NCI-H1092 treated with DMSO at 0.1 percent for 48 hours (cell line): ENCODE measurements around the gene PRPF39.
"Not testable (repeated sequence)": the region's sequence is repeated elsewhere in the genome, so short reads cannot be mapped to it uniquely, and the experiment has no call there.

Experiments
- DNase-seq: peaks from one replicate; lab custom pipeline; 2025; lab: John Stamatoyannopoulos, UW

The PRPF39 gene, protein sequence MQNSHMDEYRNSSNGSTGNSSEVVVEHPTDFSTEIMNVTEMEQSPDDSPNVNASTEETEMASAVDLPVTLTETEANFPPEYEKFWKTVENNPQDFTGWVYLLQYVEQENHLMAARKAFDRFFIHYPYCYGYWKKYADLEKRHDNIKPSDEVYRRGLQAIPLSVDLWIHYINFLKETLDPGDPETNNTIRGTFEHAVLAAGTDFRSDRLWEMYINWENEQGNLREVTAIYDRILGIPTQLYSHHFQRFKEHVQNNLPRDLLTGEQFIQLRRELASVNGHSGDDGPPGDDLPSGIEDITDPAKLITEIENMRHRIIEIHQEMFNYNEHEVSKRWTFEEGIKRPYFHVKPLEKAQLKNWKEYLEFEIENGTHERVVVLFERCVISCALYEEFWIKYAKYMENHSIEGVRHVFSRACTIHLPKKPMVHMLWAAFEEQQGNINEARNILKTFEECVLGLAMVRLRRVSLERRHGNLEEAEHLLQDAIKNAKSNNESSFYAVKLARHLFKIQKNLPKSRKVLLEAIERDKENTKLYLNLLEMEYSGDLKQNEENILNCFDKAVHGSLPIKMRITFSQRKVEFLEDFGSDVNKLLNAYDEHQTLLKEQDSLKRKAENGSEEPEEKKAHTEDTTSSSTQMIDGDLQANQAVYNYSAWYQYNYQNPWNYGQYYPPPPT

DNA sequence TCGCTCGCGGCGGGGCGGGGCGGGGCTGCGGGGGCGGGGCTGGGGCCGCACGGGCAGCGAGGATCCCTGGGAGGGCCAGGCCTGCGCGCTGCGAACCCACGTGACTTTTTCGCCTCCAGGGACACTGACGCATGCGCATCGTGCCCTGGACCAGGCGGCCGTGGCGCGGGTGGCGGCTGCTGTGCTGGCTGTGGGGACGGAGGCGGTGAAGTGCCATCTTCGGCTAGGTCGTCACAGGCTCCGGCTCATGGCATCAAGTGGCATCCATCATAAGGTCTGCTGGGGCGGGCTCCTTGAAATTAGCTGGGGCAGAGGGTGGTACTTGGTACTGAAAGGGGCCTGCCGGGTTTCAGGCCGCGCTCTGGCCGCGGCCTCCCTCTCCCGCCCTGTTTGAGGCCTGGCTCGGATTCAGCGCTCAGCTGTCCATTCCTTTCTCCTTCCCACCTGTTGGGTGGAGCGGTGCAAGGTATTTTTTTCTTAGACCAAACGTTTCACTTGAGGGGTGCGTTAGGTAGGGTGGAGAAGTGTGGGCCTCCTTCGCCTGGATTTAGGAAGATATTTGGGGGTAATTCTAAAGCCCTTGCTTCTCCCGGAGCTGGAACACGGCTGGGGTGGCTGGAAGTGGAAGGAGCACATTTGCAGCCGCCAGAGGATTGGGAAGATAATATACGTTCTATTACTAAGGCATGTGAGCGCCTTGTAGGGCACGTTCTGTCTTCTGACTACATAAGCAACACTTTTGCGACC lies at the start of gene PRPF39:
TSS of gene PRPF39 (plus strand) at position 141 of the 747 bp plus-strand sequence. CDS start 11,124 bp downstream, outside the sequence.
- peak; percentile 95 for DNase-seq

DNA sequence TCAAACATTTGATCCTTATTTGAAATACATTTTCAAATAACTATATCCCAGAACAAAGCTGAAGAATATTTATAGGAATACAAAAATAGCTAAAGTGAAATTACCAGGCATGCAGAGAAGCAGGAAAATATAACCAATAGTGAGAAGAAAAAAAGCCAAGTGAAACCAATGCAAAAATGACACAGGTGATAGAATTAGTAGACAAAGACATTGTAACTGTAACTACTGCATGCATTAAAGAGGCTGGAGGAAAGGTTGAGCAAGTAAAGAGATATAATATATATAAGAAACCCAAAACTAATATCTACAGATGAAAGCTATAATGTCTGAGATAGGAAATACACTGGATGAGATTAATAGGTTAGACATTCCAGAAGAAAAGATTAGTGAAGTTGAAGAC lies 49.2 kb upstream of the PRPF39 start:
- DNase-seq = no peak

DNA sequence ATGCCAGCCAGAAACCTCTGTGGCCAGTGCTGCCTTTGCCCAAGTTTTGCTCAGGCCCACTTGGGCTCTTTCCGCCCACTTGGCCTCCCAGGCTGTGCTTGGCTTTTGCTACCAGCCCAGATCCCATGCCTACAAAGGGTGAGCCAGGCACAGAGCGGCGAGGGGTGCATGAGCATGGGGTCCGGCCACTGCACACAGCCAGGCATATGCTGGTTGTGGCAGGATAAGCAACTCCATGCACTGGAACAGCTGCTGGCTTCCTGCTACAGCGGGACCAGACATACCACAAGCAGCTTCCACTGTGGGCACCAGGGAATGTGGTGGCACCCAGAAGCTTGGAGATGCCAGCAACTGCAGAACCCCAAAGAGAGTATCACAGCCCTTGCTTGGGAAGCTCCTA lies 45.7 kb upstream of the PRPF39 start:
- no peak for DNase-seq

DNA sequence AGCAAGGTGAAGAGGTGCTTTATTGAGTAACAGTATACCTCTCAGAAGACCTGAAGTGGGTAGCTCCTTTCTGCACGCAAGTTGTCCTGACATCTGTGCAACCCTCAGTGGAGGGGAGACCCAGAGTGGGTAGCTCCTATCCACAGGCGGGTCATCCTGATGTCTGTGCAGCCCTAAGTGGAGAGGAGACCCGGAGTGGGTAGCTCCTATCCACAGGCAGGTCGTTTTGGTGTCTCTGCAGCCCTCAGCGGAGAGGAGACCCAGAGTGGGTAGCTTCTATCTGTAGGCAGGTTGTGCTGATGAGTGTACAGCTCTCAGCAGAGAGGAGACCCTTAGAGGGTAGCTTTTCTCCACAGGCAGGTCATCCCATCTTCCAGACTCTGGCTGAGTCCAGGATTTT lies 45.1 kb upstream of the PRPF39 start:
- DNase-seq = no peak

DNA sequence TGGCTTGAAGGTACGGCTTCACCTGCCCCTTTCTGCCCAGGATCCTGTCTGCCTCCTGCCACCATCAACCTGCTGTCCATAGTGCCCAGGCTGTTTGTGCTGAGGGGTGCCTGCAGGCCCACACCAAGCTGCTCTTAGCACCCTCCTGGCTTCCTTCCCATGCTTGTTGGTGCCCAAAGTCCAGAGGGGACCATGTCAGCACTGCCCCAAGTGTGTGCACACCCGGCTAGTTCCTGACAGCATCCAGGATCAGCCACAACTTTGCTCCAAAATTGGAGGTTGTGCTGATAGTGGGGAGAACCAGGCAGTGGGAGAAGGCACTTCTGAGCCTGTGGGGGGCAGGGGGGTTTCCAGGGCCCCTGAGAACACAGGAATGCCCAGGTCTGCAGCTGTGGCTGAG lies 44.5 kb upstream of the PRPF39 start:
- no peak for DNase-seq

DNA sequence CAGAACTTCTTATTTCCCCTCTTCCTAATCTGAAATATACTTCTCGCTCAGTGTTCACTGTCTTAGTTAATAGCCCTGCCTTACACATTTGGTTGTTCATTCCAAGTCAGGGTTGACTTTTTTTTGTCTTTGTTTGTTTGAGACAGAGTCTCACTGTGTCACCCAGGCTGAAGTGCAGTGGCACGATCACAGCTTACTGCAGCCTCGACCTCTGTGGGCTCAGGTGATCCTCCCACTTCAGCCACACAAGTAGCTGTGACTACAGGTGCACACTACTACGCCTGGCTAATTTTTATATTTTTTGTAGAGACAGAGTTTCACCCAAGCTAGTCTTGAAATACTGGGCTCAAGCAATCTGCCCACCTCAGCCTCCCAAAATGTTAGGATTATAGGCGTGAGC lies 42.3 kb upstream of the PRPF39 start:
- no peak for DNase-seq

DNA sequence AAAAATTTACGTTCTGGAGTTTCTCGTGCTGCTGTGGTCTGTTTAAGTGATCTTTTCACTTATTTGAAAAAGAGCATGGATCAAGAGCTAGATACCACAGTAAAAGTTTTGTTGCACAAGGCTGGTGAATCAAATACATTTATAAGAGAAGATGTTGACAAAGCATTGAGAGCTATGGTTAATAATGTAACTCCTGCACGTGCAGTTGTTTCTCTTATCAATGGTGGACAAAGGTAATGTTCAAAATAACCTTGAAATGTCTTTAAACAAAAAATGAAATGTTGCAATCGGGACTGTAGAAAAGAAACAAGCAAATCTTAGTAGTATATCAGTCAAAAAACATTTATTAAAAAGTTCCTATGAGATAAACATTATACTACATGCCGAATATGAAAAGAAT lies 39.3 kb upstream of the PRPF39 start:
- no peak for DNase-seq

DNA sequence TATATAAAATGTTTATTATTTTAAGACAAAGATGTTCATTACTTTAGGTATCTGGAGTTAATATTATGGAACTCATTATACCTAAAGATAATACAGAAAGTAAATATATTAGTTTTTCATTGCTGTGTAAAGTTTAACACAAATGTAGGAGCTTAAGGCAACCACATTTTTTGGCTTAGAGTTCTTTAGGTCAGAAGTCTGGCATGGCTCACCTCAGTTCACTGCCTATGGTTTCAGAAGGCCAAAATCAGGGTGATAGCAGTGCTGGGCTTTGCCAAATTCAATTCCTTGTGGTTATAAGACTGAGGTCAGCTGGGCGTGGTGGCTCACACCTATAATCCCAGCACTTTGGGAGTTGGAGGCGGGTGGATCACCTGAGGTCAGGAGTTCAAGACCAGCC lies 35.5 kb upstream of the PRPF39 start:
- no peak for DNase-seq

DNA sequence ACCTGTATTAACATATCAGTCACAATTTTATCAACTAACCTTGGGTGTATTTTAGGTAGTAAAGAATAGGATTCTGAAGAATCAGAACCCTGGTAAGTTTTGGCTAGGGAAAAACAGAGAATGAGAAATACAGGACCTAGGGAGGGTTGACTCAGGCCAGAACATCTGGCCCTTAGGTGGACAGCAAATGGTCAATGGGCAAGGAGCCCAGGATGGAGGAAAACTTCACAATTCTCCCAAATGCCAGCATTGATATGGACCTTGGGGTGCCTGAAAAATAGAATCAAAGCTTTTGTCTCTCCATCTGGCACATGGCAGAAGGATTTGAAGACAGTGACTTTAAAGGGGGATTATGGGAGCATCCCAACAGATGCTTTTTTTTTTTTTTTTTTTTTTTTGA lies 32.7 kb upstream of the PRPF39 start:
- no peak for DNase-seq

DNA sequence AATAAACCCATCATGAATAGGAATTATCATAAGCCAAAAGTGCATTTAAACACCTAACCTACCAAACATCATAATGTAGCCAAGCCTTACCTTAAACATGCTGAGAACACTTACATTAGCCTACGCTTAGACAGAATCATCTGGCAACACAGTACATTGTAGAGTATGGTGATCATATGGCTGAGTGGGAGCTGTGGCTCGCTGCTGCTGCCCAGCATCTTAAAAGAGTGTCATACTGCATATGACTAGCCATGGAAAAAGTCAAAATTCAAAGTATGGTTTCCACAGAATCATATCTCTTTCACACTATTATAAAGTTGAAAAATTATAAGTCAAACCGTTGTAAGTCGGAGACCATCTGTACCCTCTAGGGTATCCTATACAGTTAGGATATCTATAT lies 32.0 kb upstream of the PRPF39 start:
- no peak for DNase-seq

DNA sequence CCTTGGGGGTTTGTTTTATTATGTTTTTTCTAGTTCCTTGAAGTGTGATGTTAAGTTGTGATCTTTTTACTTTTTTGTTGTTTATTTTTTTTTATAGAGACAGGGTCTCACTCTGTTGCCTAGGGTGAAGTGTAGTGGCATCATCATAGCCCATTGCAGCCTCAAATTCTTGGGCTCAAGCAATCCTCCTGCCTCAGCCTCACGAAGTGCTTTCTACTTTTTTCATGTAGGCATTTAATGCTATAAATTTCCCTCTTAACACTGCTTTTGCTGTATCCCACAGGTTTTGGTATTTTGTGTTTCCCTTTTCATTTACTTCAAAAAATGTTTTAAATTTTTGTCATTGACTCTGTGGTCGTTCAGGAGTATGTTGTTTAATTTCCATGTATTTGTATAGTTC lies 26.6 kb upstream of the PRPF39 start:
- DNase-seq = no peak

DNA sequence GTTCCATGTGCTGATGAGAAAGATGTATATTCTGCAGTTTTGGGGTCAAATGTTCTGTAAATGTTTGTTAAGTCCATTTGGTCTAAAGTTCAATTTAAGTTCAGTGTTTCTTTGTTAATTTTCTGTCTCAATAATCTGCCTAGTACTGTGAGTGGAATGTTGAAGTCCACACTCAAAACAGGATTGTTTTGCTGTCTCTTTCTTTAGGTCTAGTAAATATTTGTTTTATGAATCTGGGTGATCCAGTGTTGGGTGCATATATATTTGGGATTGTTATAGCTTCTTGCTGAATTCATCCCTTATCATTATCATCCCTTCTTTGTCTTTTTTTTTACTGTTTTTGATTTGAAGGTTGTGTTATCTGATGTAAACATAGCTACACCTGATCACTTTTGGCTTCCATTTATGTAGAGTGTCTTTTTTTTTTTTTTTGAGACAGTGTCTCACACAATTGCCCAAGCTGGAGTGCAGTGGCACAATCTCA lies 26.0 kb upstream of the PRPF39 start:
- DNase-seq = no peak

DNA sequence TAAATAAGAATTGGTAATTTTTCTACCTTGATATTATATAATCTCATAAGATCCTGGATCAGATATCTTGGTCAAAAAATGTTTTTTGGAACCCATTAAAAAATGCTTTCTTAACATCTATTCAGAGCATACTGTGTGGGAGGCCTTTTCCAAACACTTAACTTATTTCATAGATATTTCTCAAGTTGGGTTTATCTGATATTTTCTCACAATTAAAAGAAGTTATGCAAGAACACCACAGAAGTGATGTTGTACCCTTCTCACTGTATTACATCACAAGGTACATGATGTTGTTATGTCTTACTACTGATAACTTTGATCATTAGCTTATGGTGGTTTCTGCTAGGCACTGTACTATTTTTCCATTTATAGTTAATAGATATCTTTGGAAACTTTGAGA lies 23.4 kb upstream of the PRPF39 start:
- no peak for DNase-seq

DNA sequence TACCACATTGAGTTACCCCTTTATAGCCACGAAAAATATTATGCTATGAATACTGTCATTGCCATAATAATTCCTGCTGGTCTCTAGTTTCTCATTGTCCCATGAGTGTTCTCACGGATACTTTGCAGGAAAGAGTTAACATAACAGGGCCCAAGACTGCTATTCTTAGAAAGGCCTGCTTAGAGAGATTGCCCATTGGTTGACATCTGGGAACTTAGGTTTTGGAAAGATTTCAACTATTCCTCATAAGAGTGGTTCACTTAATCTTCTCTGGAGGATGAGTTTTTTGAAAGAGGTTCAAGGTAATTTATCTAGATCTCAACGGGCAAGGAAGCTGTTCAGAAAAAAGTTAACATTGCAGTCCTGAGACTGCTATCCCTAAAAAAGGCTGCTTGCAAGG lies 18.4 kb upstream of the PRPF39 start:
- DNase-seq = no peak

DNA sequence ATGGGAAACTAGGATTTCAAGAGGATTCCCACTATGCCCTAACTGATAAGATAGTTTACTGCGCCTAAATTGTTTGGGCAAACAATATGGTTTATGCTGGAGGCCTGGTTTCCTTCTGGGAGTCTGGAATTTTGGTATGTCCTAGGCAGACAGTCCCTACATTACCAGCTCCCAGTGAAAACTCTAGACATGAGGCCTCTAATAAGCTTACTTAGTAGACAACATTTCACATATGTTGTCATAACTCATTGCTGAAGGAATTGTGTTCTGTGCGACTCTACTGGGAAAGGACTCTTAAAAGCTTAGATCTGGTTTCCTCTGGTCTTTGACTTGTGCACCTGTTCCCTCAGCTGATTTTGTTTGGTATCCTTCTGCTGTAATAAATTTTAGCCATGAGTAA lies 18.0 kb upstream of the PRPF39 start:
- DNase-seq = no peak

DNA sequence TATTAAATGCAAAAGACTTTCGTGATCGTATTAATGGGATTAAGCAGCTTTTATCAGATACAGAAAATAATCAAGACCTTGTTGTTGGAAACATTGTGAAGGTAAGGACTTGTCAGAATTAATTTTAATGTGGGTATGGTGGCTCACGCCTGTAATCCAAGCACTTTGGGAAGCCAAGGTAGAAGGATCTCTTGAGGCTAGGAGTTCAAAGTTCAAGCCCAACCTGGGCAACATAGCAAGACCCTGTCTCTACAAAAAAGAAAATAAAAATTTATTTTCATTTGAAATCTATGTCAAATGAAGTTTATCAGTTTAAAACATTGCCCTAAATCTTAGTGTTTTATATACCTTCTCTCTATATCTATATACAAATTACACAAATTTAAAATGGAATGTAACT lies 17.2 kb upstream of the PRPF39 start:
- DNase-seq = no peak

DNA sequence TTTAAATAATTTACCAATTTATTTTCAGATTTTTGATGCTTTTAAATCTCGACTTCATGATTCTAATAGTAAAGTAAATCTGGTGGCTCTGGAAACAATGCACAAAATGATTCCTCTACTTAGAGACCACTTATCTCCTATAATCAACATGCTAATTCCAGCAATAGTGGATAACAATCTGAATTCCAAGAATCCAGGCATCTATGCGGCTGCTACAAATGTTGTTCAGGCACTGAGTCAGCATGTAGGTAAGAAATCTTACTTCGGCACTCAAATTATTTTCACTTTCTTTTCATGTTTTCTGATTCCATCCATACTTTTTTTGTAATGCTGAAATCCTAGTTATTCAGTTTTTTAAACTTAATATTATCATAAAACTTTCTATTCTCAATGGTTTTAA lies 15.5 kb upstream of the PRPF39 start:
- DNase-seq = no peak

DNA sequence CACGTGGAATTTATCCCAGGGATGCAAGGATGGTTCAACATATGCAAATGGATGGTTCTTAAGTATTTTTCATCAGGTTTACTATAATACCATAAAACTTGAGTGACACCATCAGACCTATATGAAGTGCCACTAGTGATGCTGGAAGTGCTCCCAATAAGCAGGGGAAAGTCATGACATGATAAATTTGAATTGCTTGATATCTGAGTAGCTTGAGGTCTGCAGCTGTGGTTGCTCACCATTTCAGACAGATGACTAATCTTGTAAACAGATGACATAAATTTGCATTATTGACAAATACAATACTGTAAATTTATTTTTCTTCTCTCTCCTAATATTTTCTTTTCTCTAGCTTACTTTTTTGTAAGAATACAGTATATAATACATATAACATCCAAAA lies 13.7 kb upstream of the PRPF39 start:
- DNase-seq = no peak

DNA sequence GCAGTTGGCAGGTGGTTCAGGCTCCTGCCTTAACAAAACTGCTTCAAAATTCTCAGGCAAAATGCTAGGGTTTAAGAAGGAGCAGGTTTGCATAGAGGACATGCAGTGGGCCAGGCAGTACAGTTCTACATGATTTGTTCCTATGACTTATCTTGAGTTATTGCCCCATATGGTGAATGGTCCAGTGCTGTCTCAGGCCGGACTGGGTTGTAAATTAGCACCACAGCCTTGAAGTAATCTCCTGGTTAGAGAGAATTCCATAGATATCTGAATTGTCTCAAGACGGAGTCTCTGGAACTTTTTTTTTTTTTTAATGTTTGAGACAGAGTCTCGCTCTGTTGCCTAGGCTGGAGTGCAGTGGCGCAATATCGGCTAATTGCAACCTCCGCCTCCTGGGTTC lies 11.8 kb upstream of the PRPF39 start:
- no peak for DNase-seq

DNA sequence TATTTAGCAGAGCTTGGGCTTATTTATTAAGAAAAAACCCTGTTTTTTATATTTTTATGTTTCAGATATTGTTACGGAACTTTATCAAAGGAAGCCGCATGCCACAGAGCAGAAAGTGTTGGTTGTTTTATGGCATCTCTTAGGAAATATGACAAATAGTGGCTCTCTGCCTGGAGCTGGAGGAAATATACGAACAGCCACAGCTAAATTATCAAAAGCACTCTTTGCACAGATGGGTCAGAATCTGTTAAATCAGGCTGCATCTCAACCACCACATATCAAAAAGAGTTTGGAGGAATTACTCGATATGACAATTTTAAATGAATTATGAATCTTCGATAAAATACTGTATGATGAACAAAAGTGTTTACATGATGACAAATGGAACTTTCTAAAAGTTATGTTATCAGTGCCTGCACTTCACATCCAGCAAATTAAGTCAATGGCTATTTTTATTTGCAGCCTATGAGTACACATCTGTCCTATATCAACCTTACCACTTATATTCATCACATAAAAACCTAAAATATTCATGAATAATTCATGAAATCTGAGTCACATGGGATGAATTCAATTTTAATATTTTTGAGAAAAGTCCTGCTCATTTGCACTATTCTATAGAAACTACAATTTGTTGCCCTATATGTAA lies 10.6 kb upstream of the PRPF39 start:
- DNase-seq = no peak

DNA sequence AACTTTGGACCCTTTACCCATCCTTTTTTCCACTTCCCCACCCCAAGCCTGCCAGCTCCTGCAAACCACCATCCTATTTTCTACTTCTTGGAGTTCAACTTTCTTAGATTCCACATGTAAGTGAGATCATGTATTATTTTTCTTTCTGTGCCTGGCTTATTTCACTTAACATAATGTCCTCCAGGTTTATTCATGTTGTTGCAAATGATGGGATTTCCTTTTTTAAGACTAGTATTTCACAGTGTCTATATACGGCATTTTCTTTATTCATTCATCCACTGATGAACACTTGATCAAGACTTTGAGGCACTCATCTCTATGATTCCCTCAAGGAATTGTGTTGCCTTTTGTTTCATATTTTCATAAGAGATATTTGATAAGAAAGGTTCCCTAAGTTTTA lies 5.6 kb upstream of the PRPF39 start:
- DNase-seq = no peak

DNA sequence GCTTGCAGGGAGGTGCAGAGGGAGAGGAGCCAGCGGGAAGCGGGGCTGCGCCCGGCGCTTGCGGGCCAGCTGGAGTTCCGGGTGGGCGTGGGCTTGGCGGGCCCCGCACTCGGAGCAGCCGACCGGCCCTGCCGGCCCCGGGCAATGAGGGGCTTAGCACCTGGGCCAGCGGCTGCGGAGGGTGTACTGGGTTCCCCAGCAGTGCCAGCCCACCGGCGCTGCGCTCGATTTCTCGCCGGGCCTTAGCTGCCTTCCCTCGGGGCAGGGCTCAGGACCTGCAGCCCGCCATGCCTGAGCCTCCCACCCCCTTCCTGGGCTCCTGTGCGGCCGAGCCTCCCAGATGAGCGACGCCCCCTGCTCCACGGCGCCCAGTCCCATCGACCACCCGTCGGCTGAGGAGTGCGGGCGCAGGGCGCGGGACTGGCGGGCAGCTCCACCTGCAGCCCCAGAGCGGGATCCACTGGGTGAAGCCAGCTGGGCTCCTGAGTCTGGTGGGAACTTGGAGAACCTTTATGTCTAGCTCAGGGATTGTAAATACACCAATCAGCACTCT lies 3.4 kb upstream of the PRPF39 start:
- DNase-seq = not testable (repeated sequence)
